Measurements from ENCODE around the gene SCN4B. TPM values are rescaled to one million over a fixed set of nuclear protein-coding genes. Genes with fewer than 3 reads are reported as not detected.

The SCN4B gene
- polyA plus RNA-seq, 1 experiment = 0.43 TPM

DNA sequence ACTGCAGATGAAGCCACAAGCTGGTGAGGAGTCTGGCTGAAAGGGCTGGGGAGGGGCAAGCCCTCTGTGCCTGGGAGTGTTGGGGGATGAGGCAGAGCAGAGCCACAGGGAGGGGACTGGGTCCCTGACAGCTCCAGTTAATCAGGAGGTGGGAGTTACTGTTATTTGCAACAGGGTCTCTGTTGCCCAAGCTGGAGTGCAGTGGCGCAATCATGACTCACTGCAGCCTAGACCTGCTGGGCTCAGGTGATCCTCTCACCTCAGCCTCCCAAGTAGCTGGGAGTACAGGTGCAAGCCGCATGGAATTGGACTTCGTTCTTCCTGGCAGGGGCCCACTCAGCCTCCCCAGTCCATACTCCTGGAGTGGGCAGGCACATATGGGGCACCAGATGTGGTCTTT, 16.1 kb upstream of the SCN4B start:
- H3K4me3 ChIP-seq (ENCODE audit: low read depth, low read length) = no peak overlapping the region
- no peak for DNase-seq (ENCODE audit: low read depth)
- POLR2A ChIA-PET = no interaction called here
- H3K36me3 ChIP-seq (ENCODE audit: control insufficient read depth, insufficient read depth, low read length) = no peaks in the 10 kb centered on the region
- TF ChIP-seq, protein P1, sequence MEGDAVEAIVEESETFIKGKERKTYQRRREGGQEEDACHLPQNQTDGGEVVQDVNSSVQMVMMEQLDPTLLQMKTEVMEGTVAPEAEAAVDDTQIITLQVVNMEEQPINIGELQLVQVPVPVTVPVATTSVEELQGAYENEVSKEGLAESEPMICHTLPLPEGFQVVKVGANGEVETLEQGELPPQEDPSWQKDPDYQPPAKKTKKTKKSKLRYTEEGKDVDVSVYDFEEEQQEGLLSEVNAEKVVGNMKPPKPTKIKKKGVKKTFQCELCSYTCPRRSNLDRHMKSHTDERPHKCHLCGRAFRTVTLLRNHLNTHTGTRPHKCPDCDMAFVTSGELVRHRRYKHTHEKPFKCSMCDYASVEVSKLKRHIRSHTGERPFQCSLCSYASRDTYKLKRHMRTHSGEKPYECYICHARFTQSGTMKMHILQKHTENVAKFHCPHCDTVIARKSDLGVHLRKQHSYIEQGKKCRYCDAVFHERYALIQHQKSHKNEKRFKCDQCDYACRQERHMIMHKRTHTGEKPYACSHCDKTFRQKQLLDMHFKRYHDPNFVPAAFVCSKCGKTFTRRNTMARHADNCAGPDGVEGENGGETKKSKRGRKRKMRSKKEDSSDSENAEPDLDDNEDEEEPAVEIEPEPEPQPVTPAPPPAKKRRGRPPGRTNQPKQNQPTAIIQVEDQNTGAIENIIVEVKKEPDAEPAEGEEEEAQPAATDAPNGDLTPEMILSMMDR (IDR thresholded peaks at IDR 0.05; ENCODE audit: insufficient read depth, low read depth, low read length) = no peak
- peaks cover 5% of the 10 kb centered on the region; the same call in 1 of the 2 replicates for H3K27me3 ChIP-seq (ENCODE audit: control insufficient read depth, insufficient read depth, low read length)
- CTCF ChIA-PET = interaction anchor here (0.8 to 8.3 kb wide), 3 partner anchors 13 to 137 kb away, joined by 3 to 161 read pairs (median 3); no protein-coding TSS in a partner anchor

DNA sequence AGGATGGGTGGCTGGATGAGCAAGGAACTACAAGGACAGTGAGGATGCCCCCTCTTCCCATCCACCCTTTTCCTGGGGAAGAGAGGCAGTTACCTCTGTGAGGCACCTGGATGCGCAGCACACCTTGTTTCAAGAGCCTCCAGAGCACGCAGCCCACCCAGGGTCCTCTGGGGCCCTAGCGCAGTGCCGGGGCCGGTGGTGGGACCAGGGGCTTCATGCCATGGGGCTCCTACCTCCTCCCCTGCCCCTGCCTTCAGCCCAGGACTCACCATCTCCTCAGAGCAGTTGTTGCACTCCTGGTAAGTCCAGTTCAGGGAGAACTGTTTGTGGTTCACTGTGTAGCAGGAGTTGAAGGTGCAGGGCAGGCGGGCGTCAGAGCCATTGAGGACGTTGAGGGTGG, 15.7 kb upstream of the SCN4B start:
- DNase-seq (ENCODE audit: low read depth) = no peak
- TF ChIP-seq, protein P1 (IDR thresholded peaks at IDR 0.05; ENCODE audit: insufficient read depth, low read depth, low read length) = no peak

DNA sequence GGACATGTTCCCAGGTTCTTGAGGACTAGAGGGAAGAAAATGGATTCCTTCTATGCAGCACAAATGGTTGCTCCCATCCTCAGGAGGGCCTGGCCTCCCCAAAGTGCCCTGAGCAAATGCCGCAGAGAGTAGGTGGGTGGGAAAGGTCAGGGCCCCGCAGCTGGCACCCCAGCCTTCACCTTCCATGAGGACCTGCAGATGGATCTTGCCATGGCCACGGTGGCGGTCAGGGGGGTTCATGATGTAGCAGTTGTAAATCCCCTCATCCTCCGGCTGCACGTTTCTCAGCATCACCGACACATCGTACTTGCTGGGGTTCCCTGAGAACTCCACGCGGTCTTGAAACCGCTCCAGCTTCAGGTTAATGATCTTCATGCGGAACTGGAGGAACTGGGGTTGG, 15.3 kb upstream of the SCN4B start:
- TF ChIP-seq, protein P1 (IDR thresholded peaks at IDR 0.05; ENCODE audit: insufficient read depth, low read depth, low read length) = no peak
- DNase-seq (ENCODE audit: low read depth) = no peak
- CTCF ChIA-PET = interaction anchor here (0.6 to 8.3 kb wide), 3 partner anchors 23 to 314 kb away, joined by 3 to 161 read pairs (median 3); no protein-coding TSS in a partner anchor

More for the DNA sequence above, 15.7 kb upstream of the SCN4B start:
- Histone ChIP-seq H3K36me3 (ENCODE audit: control insufficient read depth, insufficient read depth, low read length) (no peaks in the 10 kb centered on the region), H3K4me3 (ENCODE audit: low read depth, low read length) (no peak overlapping the region), H3K27me3 (ENCODE audit: control insufficient read depth, insufficient read depth, low read length) (peaks cover 5% of the 10 kb centered on the region; the same call in 1 of the 2 replicates)
- ChIA-PET POLR2A (no interaction called here), CTCF (interaction anchor here (0.8 to 8.3 kb wide), 4 partner anchors 13 to 138 kb away, joined by 3 to 161 read pairs (median 3); no protein-coding TSS in a partner anchor)

DNA sequence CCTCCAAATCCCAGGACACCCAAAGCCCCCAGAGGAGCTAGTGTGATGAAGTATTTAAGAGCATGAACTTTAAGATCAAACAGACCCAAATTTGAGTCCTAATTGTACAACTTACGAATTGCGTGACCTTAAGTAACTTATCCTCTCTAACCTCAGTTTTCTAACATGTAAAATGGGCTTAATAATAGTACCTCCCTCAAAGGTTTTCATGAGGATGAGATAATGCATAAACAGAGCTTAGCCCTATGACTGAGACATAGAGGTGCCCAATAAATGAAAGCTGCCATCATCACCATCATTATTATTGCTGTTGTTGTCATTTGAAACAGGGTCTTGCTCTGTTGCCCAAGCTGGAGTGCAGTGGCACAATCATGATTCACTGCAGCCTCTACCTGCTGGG, 14.6 kb upstream of the SCN4B start:
- TF ChIP-seq, protein P1 (IDR thresholded peaks at IDR 0.05; ENCODE audit: insufficient read depth, low read depth, low read length) = no peak
- H3K4me3 ChIP-seq (ENCODE audit: low read depth, low read length) = no peak overlapping the region
- POLR2A ChIA-PET = no interaction called here
- DNase-seq (ENCODE audit: low read depth) = no peak
- CTCF ChIA-PET = interaction anchor here (0.6 to 8.3 kb wide), 3 partner anchors 14 to 315 kb away, joined by 3 to 161 read pairs (median 4); no protein-coding TSS in a partner anchor
- peaks cover 7% of the 10 kb centered on the region; the same call in 1 of the 2 replicates for H3K27me3 ChIP-seq (ENCODE audit: control insufficient read depth, insufficient read depth, low read length)
- H3K36me3 ChIP-seq (ENCODE audit: control insufficient read depth, insufficient read depth, low read length) = no peaks in the 10 kb centered on the region

More for the DNA sequence above, 15.3 kb upstream of the SCN4B start:
- no peaks in the 10 kb centered on the region for H3K36me3 ChIP-seq (ENCODE audit: control insufficient read depth, insufficient read depth, low read length)
- H3K4me3 ChIP-seq (ENCODE audit: low read depth, low read length) = no peak overlapping the region
- peaks cover 5% of the 10 kb centered on the region; the same call in 1 of the 2 replicates for H3K27me3 ChIP-seq (ENCODE audit: control insufficient read depth, insufficient read depth, low read length)
- POLR2A ChIA-PET = no interaction called here

DNA sequence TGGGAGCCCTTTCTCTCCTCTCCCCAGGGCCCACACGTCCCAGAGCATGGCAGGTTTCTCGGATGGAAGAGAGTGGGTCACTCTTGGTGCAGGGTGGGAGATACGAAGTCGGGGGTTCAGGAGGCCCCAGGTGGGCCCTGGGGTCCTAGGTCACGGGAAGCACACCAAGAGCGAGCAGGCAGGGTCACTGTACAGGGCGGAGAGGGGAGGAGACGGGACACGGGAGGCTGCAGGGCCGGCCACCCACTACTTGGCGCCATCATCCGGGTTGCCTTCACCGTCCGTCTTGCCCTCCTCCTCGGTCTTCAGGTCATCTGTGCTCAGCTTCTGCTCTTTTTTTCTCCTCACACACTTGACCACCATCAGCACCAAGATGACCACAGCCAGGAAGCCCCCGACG, 14.0 kb upstream of the SCN4B start:
- Histone ChIP-seq H3K4me3 (ENCODE audit: low read depth, low read length) (no peak overlapping the region), H3K27me3 (ENCODE audit: control insufficient read depth, insufficient read depth, low read length) (peaks cover 4% of the 10 kb centered on the region; the same call in 1 of the 2 replicates), H3K36me3 (ENCODE audit: control insufficient read depth, insufficient read depth, low read length) (no peaks in the 10 kb centered on the region)
- TF ChIP-seq, protein P1 (IDR thresholded peaks at IDR 0.05; ENCODE audit: insufficient read depth, low read depth, low read length) = no peak
- DNase-seq (ENCODE audit: low read depth) = no peak
- POLR2A ChIA-PET = no interaction called here
- CTCF ChIA-PET = interaction anchor here (1.0 to 8.3 kb wide), 3 partner anchors 10 to 22 kb away, joined by 3 to 161 read pairs (median 4); partner anchors contain the start of gene SCN2B
